ENCODE results near the gene ZIC4.

DNA sequence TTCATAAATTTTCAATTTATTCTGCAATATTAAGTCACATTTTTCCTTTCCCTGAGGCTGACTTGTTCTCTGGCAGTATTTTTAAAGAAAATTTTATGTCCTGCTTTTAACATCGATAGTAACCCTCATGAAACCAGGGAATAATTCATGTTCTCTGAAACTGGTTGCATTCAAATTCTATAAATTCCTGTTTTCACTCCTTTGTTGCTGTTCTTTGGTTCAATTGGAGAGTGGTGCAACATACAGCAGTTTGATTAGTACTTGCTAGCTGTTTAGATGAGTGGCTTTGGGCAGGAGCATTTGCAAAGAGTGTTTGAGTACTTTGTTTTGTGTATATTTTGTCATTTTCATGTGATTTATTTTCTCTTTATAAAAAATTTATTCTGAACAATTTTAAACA, 22.0 kb upstream of the ZIC4 start:
- TF ChIP-seq, protein P1, sequence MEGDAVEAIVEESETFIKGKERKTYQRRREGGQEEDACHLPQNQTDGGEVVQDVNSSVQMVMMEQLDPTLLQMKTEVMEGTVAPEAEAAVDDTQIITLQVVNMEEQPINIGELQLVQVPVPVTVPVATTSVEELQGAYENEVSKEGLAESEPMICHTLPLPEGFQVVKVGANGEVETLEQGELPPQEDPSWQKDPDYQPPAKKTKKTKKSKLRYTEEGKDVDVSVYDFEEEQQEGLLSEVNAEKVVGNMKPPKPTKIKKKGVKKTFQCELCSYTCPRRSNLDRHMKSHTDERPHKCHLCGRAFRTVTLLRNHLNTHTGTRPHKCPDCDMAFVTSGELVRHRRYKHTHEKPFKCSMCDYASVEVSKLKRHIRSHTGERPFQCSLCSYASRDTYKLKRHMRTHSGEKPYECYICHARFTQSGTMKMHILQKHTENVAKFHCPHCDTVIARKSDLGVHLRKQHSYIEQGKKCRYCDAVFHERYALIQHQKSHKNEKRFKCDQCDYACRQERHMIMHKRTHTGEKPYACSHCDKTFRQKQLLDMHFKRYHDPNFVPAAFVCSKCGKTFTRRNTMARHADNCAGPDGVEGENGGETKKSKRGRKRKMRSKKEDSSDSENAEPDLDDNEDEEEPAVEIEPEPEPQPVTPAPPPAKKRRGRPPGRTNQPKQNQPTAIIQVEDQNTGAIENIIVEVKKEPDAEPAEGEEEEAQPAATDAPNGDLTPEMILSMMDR (conservative IDR thresholded peaks at IDR 0.05): no peak
- no peak for TF ChIP-seq ZFX (IDR thresholded peaks at IDR 0.05)
